HG03095 (cell line): ENCODE measurements around the gene ACTR10.
"Not testable (repeated sequence)": the region's sequence is repeated elsewhere in the genome, so short reads cannot be mapped to it uniquely, and the experiment has no call there.

ENCODE experiments used
- ATAC-seq: cut with Tn5 transposase; IDR thresholded peaks from one replicate; pipeline ENCODE4 v1.9.1; 2021; ENCODE audit warnings: moderate library complexity; ENCODE audit not compliant: unreplicated experiment

Gene ACTR10

DNA sequence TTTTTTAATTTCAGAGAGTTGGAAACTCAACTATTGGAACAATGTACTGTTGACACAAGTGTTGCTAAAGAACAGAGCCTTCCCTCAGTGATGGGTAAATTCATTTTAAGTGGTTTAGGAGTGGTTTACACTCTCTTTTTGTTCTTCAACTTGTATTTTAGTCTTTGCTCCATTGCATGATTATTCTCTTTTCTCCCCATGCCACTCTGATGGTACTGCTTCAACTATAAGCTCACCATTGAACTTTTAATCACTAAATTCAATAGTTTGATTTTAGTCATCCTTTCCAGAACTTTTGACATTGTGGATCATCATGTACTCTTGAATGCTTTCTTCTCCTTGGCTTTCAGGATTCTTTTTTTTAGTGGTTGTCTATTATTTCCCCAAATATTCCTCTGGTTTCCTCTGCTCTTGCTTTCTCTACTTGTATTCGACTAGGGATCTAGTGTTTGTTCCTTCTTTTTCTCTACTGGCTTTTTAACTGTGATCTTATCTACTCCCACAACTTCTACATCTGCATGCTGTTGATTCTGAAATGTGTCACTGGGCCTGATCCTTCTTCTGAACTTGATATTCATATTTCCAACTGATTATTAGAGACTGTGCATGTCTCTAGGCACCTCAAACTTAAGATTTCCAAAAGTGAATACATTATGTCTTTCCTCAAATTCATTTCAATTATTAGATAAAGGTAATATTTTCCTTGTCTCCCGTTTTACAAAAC is 15.4 kb downstream of the ACTR10 start:
- no peak for ATAC-seq

DNA sequence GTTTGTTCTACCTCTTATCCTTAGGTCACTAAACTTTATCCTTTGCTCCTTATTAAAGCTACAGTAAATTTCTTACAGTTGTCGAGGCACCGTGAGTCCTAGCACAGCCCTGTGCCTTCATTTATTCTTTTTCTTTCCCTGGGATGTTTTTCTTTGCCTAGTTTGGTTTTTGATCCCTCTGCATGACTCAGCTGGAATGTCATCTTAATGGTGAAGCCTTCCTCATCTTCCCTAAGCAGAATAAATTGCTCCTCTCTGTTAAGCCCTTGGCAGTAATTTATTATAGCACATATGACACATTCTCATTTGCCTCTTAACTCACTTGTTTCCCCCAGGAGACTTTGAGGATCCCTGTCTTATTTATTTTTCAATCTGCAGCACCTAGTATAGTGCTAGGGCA is 16.6 kb downstream of the ACTR10 start:
- no peak for ATAC-seq

DNA sequence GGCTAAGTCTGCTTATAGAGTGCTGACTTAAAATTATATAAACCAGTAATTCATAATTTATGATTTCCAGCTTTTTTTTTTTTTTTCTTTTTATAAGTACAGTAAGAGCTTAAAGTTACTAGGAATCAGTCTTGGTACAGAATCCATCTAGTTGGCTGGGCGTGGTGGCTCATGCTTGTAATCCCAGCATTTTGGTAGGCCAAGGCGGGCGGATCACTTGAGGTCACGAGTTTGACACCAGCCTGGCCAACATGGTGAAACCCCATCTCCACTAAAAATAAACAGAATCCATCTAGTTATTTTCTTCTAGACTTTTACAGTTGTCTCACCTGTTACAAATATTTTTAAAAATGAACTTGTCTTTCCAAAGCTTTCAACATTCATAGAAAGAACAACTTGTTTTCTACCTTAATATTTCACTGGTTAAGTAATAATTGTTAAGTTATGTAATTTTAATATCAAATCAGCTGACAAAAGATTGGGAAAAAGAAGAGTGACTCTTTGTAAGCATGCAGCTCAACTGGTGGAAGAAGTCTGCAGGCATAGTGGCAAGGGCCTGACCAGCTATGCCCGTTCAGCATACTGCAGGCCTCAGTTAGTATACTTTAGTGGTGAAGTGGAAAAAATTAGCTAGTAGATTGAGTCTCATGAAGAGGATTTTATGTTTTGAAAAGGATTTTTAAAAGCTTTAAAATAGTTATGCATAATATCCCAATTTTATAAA is 27.3 kb downstream of the ACTR10 start:
- ATAC-seq, result no peak

DNA sequence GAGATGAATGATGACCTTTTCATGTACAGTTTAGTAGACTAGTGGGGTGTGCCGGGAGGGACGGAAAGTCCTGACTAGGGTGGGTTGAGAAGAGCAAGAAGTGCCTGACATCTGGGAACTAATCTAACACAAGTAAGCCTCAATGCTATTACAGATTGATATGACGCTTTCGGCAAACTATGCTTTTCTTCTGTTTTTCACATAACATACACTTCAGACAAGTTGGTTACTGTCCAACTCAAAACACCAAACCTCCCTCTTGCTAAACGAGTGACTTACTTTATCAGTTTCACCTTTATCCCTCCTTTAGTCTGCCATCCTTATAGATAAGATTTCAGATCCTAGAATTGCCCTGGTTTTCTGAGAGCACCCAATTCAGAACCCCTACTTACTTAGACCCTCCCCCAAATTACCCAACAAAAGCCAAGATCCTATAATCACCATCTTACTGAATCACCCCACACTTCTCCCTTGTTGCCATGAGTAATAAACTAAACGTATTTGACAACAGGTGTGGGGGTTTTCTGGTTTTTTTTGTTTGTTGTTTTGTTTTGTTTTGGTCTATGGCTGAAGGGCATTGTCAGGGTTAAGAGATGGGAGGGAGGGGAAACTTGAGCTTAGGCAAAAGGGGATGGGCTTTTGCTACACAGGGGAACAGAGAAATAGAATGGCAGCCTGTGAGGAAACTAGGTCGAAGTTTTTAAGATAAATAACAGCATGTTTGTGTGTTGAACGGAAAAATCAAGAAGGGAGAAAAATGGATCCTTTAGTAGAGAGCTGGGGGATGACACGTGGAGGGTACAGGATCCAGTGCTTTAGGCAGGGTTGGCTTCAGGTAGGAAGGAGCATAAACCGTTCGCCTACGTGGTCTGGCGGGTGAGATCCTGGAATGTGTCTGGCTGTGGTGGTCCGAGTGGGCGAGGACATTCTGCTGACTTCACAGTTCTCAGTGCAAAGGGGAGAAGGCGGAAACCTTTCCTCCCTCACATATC is 38.6 kb downstream of the ACTR10 start:
- no peak for ATAC-seq

DNA sequence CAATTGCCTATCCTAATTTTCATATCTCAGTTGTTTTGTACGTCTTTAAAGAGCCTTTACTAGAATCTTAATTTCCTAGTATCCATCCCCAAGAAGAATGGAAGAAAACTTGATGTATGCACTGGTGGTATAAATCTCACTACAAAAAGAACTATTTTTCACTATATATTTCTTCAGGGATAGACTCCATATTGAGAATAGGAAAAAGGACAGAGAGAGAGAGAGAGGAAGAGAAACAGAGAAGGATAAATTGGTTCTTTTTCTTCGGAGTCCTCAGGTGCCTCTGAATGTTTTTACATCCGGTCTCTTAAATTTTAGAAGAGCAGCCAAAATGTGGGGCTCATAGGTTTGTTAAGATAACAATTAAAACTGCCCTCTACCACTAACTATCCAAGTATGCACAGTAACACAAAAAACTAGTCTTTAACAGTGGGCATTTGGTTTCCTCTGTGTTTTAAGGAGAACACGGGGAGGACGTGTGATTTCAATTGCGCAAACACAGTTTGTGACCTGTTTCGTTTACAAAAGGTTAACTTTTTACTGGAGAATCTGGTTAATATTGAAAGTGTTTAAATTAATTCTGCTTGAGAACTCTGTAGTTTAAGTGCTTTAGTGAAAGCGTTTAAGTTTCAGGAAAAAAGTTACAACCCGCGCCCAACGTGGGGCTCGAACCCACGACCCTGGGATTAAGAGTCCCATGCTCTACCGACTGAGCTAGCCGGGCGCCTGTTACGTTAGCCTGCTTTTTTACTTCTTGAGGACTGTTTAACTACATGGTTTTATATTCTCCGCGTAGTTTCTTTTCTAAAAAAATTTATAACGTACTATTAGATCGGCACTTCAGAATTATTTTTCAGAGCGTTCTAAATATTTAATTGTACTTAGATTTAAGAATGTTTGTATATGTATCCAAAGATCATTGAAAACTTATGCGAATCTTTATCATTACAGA is 39.6 kb downstream of the ACTR10 start:
- ATAC-seq, result no peak

DNA sequence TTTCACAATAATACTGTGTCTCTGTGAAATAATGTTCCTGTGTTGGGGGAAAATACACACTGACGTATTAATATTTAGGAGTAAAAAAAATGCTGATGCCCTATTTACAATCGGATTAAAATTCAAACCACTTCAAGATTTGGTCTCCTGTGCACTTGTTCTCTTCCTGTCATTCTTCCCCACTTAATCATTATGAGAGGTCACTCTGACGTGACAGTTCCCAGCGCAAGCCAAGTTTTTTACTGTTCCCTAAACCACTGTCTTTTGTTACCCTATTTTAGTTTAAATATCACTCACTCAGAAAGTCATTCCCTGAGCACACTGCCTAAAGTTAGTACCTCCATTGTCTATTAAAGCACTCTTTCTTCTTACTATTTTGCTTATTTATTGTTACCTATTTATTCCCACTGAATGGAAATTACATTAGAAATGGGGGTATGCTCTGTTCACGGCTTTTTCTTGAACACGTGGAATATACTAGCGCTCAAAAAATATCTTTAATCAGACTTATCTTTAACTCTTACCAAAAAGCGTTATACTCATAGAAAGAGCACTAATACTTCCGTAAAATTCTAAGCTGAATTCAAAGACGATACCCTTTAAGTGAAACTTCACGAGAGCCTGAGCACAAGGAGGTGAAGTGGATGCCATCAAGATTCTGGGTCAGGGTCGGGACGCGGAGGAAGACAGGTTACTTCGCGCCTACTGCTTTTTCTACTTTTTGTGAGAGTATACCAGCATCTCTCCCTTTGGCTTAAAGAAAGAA is 44.0 kb downstream of the ACTR10 start:
- ATAC-seq, result peak; percentile 32

DNA sequence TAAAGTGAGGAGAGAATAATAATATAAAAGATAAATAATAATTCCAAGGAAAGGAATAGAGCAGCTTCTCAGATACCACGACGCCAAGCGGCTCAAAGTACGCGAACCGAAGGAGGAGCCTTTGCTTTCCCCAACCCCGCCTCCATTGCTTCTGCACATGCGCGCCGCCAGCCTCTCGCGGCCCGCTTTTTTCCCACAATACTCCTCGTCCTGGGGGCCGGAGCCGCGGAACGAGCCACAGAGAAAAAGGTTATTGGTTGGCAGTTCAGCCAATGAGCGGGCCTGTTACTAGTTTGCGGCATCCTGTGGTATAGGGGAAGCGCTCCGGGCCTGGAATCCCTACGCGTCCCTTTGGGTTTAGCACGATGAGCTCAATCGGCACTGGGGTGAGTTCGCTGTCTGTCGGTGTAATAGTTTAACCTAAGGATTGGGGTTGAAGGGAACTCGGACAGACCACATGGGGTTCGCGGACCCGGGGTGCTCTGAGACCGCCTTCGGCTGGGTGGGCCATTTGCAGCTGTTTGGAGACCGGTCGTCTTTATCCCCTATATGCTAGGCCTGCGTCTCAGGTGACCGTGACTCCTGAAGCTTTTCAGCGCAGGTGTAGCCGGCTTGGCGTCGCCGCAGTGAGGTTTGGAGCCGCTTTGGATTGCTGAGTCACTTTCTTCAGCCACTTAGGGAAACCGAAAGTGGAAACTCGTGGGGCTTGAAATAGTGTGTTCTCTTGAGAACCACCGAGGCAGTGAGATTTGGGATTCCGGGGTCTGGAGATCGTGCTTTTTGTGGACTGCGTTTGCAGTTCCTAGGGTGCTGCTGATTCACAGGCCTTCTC is 44.8 kb downstream of the ACTR10 start, which contains the start of gene PSMA3:
TSS of gene PSMA3 (plus strand) at position 288 of the 832 bp plus-strand sequence. CDS start at position 366, 78 bp downstream.
- ATAC-seq, result peak; percentile 91

DNA sequence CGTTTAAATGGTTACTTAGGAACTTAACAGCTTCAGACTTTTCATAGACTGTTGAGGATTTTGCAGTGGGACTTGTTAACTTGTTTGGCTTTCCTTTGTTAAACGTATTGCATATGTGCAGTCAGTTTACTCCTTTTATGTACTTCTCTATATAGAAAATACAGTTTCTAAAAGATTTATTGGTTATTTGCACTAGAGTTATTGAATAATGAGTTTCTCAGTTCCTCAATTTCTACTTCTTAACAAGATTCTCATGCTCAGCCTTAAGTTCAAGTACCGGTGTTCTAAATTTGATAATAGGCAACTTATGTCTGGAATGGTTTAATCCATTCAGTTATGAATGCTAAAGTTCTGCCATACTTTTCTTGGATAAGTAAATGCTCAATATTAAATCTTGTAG is 45.6 kb downstream of the ACTR10 start:
- ATAC-seq, result no peak

DNA sequence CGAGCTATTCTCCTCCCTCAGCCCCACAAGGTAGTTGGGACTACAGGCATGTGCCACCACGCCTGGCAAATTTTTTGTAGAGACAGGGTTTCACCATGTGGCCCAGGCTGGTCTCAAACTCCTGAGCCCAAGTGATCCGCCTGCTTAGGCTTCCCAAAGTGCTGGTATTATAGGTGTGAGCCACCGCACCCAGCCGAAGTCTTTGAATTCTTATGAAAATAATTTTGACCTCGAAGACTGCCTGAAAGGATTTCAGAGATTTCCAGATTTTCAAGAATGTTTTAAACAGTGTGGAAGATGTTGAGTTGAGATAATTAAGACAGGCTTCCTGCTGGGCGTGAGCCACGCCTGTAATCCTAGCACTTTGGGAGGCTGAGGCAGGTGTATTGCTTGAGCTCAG is 49.7 kb downstream of the ACTR10 start:
- ATAC-seq, result no peak

DNA sequence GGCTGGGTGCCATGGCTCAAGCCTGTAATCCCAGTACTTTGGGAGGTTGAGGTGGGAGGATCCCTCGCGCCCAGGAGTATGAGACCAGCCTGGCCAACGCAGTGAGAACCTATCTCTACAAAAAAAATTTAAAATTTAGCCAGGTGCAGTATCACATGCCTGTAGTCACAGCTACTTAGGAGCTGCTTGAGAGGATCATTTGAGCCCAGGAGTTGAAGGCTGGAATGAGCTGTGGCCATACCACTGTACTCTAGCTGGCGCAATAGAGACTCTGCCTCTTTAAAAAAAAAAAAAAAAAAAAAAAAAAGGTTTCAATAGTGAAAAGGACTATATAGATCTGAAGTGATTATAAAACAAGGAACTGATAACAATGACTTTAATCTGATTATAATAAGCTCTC is 58.2 kb downstream of the ACTR10 start:
- no peak for ATAC-seq

DNA sequence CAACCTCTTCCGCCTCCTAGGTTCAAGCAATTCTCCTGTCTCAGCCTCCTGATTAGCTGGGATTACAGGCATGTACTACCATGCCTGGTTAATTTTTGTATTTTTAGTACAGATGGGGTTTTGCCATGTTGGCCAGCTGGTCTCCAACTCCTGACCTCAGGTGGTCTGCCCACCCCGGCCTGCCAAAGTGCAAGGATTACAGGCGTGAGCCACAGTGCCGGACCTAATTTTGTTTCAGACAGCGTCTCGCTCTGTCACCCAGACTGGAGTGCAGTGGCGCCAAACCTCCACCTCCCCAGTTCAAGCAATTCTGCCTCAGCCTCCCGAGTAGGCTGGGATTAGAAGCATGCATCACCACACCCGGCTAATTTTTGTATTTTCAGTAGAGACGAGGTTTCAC is 62.1 kb downstream of the ACTR10 start:
- ATAC-seq, result not testable (repeated sequence)

DNA sequence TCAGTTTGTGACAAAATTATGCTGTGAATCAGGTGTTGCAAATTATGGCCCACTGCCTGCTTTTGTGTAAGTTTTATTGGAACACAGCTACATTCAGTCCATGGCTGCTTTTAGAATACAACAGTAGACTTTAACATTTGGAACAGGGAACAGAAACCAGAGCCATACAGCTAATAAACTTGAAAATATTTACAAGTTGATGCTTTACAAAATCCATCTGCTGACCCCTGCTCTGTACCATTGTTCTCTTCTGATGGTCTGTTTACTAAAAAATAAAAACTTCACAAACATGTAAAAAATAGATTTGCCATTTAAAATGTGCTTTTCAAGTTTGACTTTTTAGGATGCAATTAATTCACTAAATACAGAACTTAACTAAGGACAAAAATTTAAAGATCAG is 65.5 kb downstream of the ACTR10 start:
- ATAC-seq, result no peak

DNA sequence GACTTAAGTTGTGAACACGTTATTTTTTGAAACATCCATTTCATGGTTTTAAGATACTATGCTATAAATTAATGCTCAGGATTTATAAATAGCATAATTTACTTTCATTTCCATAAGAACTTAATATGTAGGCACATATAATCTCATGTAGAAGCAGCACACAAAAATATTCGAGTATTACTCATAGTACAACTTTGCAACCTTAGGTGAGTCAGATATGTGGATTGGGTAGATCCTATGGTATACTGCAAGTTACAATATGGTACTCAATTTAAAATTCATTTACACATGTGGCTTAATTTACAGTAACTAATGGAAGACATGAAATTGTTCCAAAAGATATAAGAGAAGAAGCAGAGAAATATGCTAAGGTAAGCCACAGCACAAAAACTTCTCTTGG is 70.7 kb downstream of the ACTR10 start:
- no peak for ATAC-seq

DNA sequence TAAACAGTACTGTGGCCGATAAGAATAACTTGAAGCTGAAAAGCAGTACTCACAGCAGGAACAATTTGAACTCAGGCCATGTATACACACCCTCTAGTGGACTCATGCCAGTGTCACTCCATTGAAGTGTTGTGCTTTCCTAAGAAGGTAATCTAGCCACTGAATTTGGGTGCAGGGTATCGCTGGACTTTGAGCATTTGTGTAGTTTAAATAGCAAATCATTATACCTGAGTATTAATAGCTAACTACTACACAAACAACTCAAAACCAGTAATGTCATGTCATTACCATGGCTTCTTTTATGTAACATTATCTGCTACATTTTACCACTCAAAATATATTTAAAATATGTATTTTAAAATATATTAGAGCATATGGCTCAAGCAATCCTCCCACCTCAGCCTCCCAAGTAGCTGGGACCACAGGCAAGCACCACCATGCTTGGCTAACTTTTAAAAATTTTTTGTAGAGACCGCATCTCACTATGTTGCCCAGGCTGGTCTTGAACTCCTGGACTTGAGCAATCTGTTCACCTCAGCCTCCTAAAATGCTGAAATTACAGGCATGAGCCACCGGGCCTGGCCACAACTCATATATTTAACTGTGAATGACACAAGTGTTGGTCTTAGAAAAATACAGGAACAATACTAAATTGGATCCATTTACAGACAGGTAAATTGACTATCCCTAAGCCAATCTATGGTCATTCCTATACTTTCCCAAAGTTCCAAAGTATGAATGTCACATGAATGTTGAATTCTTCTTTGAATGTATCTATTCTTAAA is 72.8 kb downstream of the ACTR10 start:
- ATAC-seq, result no peak

DNA sequence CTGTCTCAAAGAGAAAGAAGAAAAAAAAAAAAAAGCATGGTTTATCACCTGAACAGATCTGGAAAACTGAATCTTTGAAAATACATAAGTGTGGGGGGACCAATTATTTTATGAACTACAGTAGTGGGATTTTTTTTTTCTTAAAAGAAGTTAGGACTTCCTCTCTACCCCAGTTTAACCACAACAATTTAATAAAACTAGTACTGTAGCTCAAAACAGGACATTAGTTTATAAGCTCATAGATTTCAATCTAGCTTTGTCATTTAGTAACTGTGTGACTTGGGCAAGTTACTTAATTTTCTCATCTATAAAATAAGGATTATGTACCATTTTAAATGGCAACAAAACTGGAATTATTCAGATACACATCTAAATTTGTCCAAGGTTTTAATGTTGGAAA is 74.9 kb downstream of the ACTR10 start:
- no peak for ATAC-seq

DNA sequence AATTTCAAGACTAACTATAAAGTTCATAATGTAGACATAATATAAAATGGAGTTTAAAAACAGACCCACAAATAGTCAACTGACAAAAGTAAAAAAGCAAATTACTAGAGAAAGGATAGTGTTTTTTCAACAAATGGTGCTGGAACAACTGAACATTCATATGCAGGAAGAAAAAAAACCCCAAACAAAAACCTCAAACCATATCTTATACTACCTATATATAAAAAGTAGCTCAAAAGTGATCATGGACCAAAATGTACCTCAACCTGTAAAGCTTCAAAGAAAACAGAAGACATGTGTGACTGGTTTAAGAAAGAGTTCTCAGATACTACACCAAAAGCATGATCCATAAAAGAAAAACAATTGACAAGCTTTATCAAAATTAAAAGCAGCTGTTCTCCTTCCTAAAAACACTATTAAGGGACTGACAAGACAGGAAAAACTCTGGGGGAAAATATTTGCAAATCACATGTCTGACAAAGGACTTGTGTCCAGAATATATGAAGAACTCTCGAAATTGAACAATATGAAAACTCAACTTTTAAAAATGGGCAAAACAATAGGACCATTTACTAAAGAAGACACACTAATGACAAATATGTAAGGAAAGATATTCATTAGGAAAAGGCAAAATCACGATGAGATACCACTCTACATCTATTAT is 75.7 kb downstream of the ACTR10 start:
- no peak for ATAC-seq

DNA sequence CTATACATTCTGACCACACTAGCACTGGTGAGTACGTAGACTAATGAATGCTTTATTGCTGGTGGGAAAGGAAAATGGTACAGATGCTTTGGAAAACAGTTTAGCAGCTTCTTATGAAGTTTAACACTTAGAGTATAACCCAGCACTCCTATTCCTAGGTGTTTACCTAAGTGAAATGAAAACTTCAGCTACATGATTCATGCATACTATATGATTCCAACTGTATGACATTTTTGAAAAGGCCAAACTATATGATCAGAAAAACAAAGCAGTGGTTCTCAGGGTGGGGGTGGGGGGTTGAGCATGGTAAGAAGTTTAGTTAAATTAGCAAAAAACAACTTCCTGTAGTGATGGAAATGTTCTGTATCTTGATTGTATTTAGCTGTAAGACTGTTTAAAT is 76.3 kb downstream of the ACTR10 start:
- no peak for ATAC-seq
